Fibroblast of lung (primary cell): Measurements from ENCODE around the gene FGD2. TPM values are rescaled to one million over a fixed set of nuclear protein-coding genes. Genes with fewer than 3 reads are reported as not detected.
A peak's percentile ranks its signal among the peaks of the same experiment; 100 is the strongest.
"Not testable (repeated sequence)": the region's sequence is repeated elsewhere in the genome, so short reads cannot be mapped to it uniquely, and the experiment has no call there.

ENCODE experiments used
- DNase-seq, 2 donors: peaks; one replicate each; pipeline versions ENCODE4 v3.0.0 to v3.0.0-alpha.2; 2010; ENCODE audit warnings: low read depth in 2 of 2
- H2AFZ ChIP-seq: 2 replicates; pipeline ENCODE4 v1.5.1; 2012; ENCODE audit warnings: low read length, control low read depth, inconsistent platforms
- H3K27ac ChIP-seq: 2 replicates; pipeline ENCODE4 v1.5.1; 2011; ENCODE audit warnings: low read length, control low read depth; ENCODE audit not compliant: insufficient read depth
- H3K27me3 ChIP-seq: 2 replicates; pipeline ENCODE4 v1.5.1; 2011; ENCODE audit warnings: mild to moderate bottlenecking, low read length; ENCODE audit not compliant: control insufficient read depth, insufficient read depth
- H3K36me3 ChIP-seq: 2 replicates; pipeline ENCODE4 v1.5.1; 2011; ENCODE audit warnings: low read length; ENCODE audit not compliant: control insufficient read depth, insufficient read depth
- H3K4me1 ChIP-seq: 2 replicates; pipeline ENCODE4 v1.5.1; 2011; ENCODE audit warnings: low read length; ENCODE audit not compliant: control insufficient read depth, insufficient read depth; ENCODE audit errors: extremely low read depth
- H3K4me2 ChIP-seq: 2 replicates; pipeline ENCODE4 v1.5.1; 2011; ENCODE audit warnings: low read length, control low read depth; ENCODE audit not compliant: insufficient read depth; ENCODE audit errors: extremely low read depth
- H3K4me3 ChIP-seq, 4 experiments: fragments of 200-600 bp in 1 of 4; sonication (generic) in 1 of 4; replicated peaks in 1 of 4; 2 replicates each; pipeline ENCODE4 v1.5.1; 2011 to 2016; ENCODE audit warnings: low read length in 4 of 4, low read depth in 3 of 4, mild to moderate bottlenecking in 3 of 4, control low read depth in 2 of 4, inconsistent platforms in 1 of 4, mixed read lengths in 1 of 4; ENCODE audit not compliant: insufficient read depth in 1 of 4; ENCODE audit errors: control extremely low read depth in 1 of 4
- H3K79me2 ChIP-seq: 2 replicates; pipeline ENCODE4 v1.5.1; 2012; ENCODE audit warnings: mild to moderate bottlenecking, low read length, inconsistent platforms; ENCODE audit not compliant: control insufficient read depth, insufficient read depth
- H3K9ac ChIP-seq: 2 replicates; pipeline ENCODE4 v1.5.1; 2011; ENCODE audit warnings: mild to moderate bottlenecking, low read length, control low read depth; ENCODE audit not compliant: insufficient read depth
- H3K9me3 ChIP-seq: 2 replicates; pipeline ENCODE4 v1.5.1; 2012; ENCODE audit warnings: low read depth, low read length; ENCODE audit not compliant: control insufficient read depth, insufficient read depth
- H4K20me1 ChIP-seq: 2 replicates; pipeline ENCODE4 v1.5.1; 2011; ENCODE audit warnings: low read length; ENCODE audit not compliant: control insufficient read depth, insufficient read depth; ENCODE audit errors: extremely low read depth
- CTCF ChIP-seq, 2 donors: IDR thresholded peaks in 1 of 2; conservative IDR thresholded peaks in 1 of 2; 1 replicate in 1 of 2; 2 replicates in 1 of 2; pipeline ENCODE4 v1.5.1; 2011 to 2012; ENCODE audit warnings: low read length in 2 of 2, control low read depth in 1 of 2, inconsistent platforms in 1 of 2, low read depth in 1 of 2, mild to moderate bottlenecking in 1 of 2
- EZH2 ChIP-seq: IDR thresholded peaks from 2 replicates; pipeline ENCODE4 v1.5.1; 2012; ENCODE audit warnings: low read length, control low read depth, mild to moderate bottlenecking; ENCODE audit errors: missing control alignments
- polyA plus RNA-seq, 2 donors: library from polyadenylated mRNA; depleted of rRNA in 1 of 2; stranded (reverse) in 1 of 2; unstranded in 1 of 2; fragments of >200 nt; gene quantifications; 2 replicates each; pipeline ENCODE4 v1.2.1, GENCODE V29; 2011 to 2012; ENCODE audit warnings: missing spikeins in 1 of 2
- total RNA-seq: library from RNA; depleted of rRNA; stranded (reverse); fragments of >200 nt; gene quantifications from 2 replicates; pipeline ENCODE4 v1.2.1, GENCODE V29; 2014

FGD2 gene
- total and polyA plus RNA-seq, 2 donors (not counting 1 experiment from before 2014, with no cell fraction given) = not detected

- Histone ChIP-seq H3K27ac (peak within 1 kb of the TSS; percentile 96), H4K20me1 (peaks cover 3% of the 10 kb centered on the region), H3K27me3 (peaks cover 4% of the 10 kb centered on the region), H3K79me2 (peaks cover 49% of the 10 kb centered on the region), H3K36me3 (no peaks in the 10 kb centered on the region), H3K9ac (peak within 1 kb of the TSS; percentile 98), H3K4me3 (peak within 1 kb of the TSS; percentile 76 to 96 (median 90)), H3K4me2 (peak within 1 kb of the TSS; percentile 99), H2AFZ (peak within 1 kb of the TSS; percentile 77), H3K9me3 (no peaks in the 10 kb centered on the region), H3K4me1 (peaks cover 10% of the 10 kb centered on the region)
- TF ChIP-seq EZH2 = no peak
- TF ChIP-seq CTCF (conservative IDR thresholded peaks at IDR 0.05 in 1 of 2, IDR thresholded peaks at IDR 0.05 in 1 of 2; ENCODE audit: low read depth in 1 of 2, low read length in 2 of 2) = no peak
- DNase-seq = peak; percentile 88 to 91
Observed at GRCh38 chr6:36985808-36986703, 19.4 kb upstream of the FGD2 start, which contains the start of gene MTCH1. TSS of gene MTCH1 (minus strand) at chr6:36986196. CDS start at chr6:36986173, 23 bp downstream.

GRCh38 chr6:36986704-36987047 is 18.8 kb upstream of the FGD2 start:
- no peak for TF ChIP-seq EZH2
- no peak for TF ChIP-seq CTCF (conservative IDR thresholded peaks at IDR 0.05 in 1 of 2, IDR thresholded peaks at IDR 0.05 in 1 of 2; ENCODE audit: low read depth in 1 of 2, low read length in 2 of 2)
- Histone ChIP-seq H3K79me2 (peaks cover 43% of the 10 kb centered on the region), H3K27me3 (peaks cover 6% of the 10 kb centered on the region), H3K9ac (peak overlapping the region; percentile 98), H3K36me3 (no peaks in the 10 kb centered on the region), H4K20me1 (peaks cover 3% of the 10 kb centered on the region), H3K4me2 (peak overlapping the region; percentile 99), H2AFZ (peak overlapping the region; percentile 77), H3K27ac (peak overlapping the region; percentile 96), H3K4me3 (peak overlapping the region; percentile 74 to 91 (median 82)), H3K4me1 (peaks cover 10% of the 10 kb centered on the region), H3K9me3 (no peaks in the 10 kb centered on the region)
- DNase-seq = no peak

- H3K9me3 ChIP-seq = no peaks in the 10 kb centered on the region
- no peak overlapping the region for H3K9ac ChIP-seq
- H3K36me3 ChIP-seq = no peaks in the 10 kb centered on the region
- peaks cover 17% of the 10 kb centered on the region for H3K79me2 ChIP-seq
- peaks cover 3% of the 10 kb centered on the region for H3K4me1 ChIP-seq
- no peaks in the 10 kb centered on the region for H4K20me1 ChIP-seq
- no peak overlapping the region for H3K4me3 ChIP-seq
- H3K27me3 ChIP-seq = peaks cover 6% of the 10 kb centered on the region
- no peak for DNase-seq
- TF ChIP-seq CTCF (conservative IDR thresholded peaks at IDR 0.05 in 1 of 2, IDR thresholded peaks at IDR 0.05 in 1 of 2; ENCODE audit: low read depth in 1 of 2, low read length in 2 of 2) (no peak), EZH2 (no peak)
- H3K4me2 ChIP-seq = no peak overlapping the region
- H3K27ac ChIP-seq = no peak overlapping the region
- no peak overlapping the region for H2AFZ ChIP-seq
Observed at GRCh38 chr6:36989264-36989663, 16.2 kb upstream of the FGD2 start.

GRCh38 chr6:36990401-36990800 is 15.1 kb upstream of the FGD2 start:
- H2AFZ ChIP-seq, H3K36me3 ChIP-seq, H3K4me3 ChIP-seq, H4K20me1 ChIP-seq, H3K4me1 ChIP-seq, DNase-seq, H3K27ac ChIP-seq, H3K9ac ChIP-seq, H3K4me2 ChIP-seq, H3K9me3 ChIP-seq, H3K79me2 ChIP-seq, H3K27me3 ChIP-seq: not testable (repeated sequence)
